H1 (cell line): Measurements from ENCODE around the gene SEC14L5. TPM values are rescaled to one million over a fixed set of nuclear protein-coding genes. Genes with fewer than 3 reads are reported as not detected.

Experiments used
- CTCF ChIA-PET: fragments of 300-600 bp; sonication (Branson Sonifier 250); formaldehyde crosslinking; loops from one replicate; lab custom pipeline; 2021; ENCODE audit not compliant: partially characterized antibody; lab: Charles Lee
- POLR2A ChIA-PET: fragments of 300-600 bp; sonication (Branson Sonifier 250); formaldehyde crosslinking; loops from one replicate; lab custom pipeline; 2021; ENCODE audit warnings: inconsistent platforms; ENCODE audit not compliant: partially characterized antibody; lab: Charles Lee
- DNase-seq, 2 experiments: peaks; one replicate each; pipeline versions ENCODE4 v3.0.0 to v3.0.0-alpha.2; 2010 to 2022; ENCODE audit warnings: low spot score in 2 of 2, low read depth in 1 of 2, mixed read lengths in 1 of 2
- FAIRE-seq: peaks from 2 replicates; lab custom pipeline; 2011; peaks lifted over from hg19 to GRCh38; lab: Jason Lieb, UNC
- H2AFZ ChIP-seq: 2 replicates; pipeline ENCODE4 v1.8.1; 2012; ENCODE audit warnings: low read length, inconsistent platforms
- H2AK5ac ChIP-seq: 2 replicates; pipeline ENCODE4 v1.6.1; 2013; ENCODE audit warnings: low read depth, low read length
- H2BK120ac ChIP-seq: replicated peaks from 2 replicates; pipeline ENCODE3; 2013; ENCODE audit warnings: low read depth, low read length, inconsistent platforms
- H2BK12ac ChIP-seq: 2 replicates; pipeline ENCODE4 v1.6.1; 2013; ENCODE audit warnings: low read depth, low read length
- H2BK15ac ChIP-seq: 2 replicates; pipeline ENCODE4 v1.6.1; 2013; ENCODE audit warnings: low read length
- H2BK20ac ChIP-seq: 2 replicates; pipeline ENCODE4 v1.6.1; 2013; ENCODE audit warnings: low read length
- H2BK5ac ChIP-seq: 2 replicates; pipeline ENCODE4 v1.6.1; 2013; ENCODE audit warnings: low read depth, low read length
- H3K14ac ChIP-seq: 2 replicates; pipeline ENCODE4 v1.6.1; 2013; ENCODE audit warnings: inconsistent platforms; ENCODE audit not compliant: insufficient read length
- H3K18ac ChIP-seq: 2 replicates; pipeline ENCODE4 v1.6.1; 2013; ENCODE audit warnings: low read length; ENCODE audit errors: extremely low read depth
- H3K23ac ChIP-seq: 2 replicates; pipeline ENCODE4 v1.6.1; 2013; ENCODE audit warnings: inconsistent platforms; ENCODE audit not compliant: insufficient read length
- H3K23me2 ChIP-seq: 2 replicates; pipeline ENCODE4 v1.6.1; 2013; ENCODE audit warnings: low read depth, low read length
- H3K27ac ChIP-seq: 2 replicates; pipeline ENCODE4 v1.6.1; 2011; ENCODE audit warnings: low read depth, low read length, inconsistent platforms
- H3K27me3 ChIP-seq, 4 experiments: replicated peaks in 1 of 4; 1 replicate in 1 of 4; 2 replicates in 3 of 4; pipeline versions ENCODE4 v1.6.1 to v1.8.1; 2011 to 2013; ENCODE audit warnings: low read length in 3 of 4, mild to moderate bottlenecking in 3 of 4, inconsistent platforms in 2 of 4, mixed read lengths in 2 of 4, moderate library complexity in 1 of 4; ENCODE audit not compliant: control insufficient read depth in 3 of 4, insufficient read depth in 3 of 4; ENCODE audit errors: extremely low read depth in 1 of 4
- H3K36me3 ChIP-seq, 4 experiments: 2 replicates each; pipeline versions ENCODE4 v1.6.1 to v1.8.1; 2011 to 2013; ENCODE audit warnings: mild to moderate bottlenecking in 4 of 4, low read length in 3 of 4, moderate library complexity in 2 of 4, control low read depth in 1 of 4, inconsistent platforms in 1 of 4; ENCODE audit not compliant: insufficient read depth in 4 of 4, control insufficient read depth in 2 of 4
- H3K4ac ChIP-seq: replicated peaks from 2 replicates; pipeline ENCODE3; 2013; ENCODE audit warnings: low read length, low read depth, mixed read lengths, inconsistent platforms; ENCODE audit not compliant: insufficient read length
- H3K4me1 ChIP-seq, 4 experiments: replicated peaks in 1 of 4; 1 replicate in 1 of 4; 2 replicates in 3 of 4; pipeline versions ENCODE4 v1.6.1 to v1.8.1; 2011 to 2013; ENCODE audit warnings: low read length in 3 of 4, inconsistent platforms in 2 of 4, mixed read lengths in 1 of 4; ENCODE audit not compliant: insufficient read depth in 4 of 4, control insufficient read depth in 3 of 4
- H3K4me2 ChIP-seq, 2 experiments: 2 replicates each; pipeline versions ENCODE4 v1.6.1 to v1.8.1; 2011 to 2013; ENCODE audit warnings: low read depth in 2 of 2, low read length in 2 of 2, control low read depth in 1 of 2, inconsistent platforms in 1 of 2, mild to moderate bottlenecking in 1 of 2; ENCODE audit not compliant: insufficient read depth in 1 of 2
- H3K4me3 ChIP-seq, 4 experiments: fragments of 200-600, 300-600 bp in 1 of 4; sonication (generic), shearing (Covaris generic), sonication (Bioruptor Twin) in 1 of 4; 2 replicates each; pipeline versions ENCODE4 v1.5.1 to v1.8.1; 2011 to 2016; ENCODE audit warnings: low read length in 4 of 4, low read depth in 3 of 4, control low read depth in 2 of 4, inconsistent platforms in 2 of 4, mild to moderate bottlenecking in 2 of 4, mixed read lengths in 1 of 4, moderate library complexity in 1 of 4; ENCODE audit not compliant: insufficient read depth in 2 of 4; ENCODE audit errors: extremely low read depth in 1 of 4
- H3K56ac ChIP-seq: replicated peaks from 2 replicates; pipeline ENCODE3; 2013; ENCODE audit warnings: low read depth, mild to moderate bottlenecking, mixed read lengths, low read length, inconsistent platforms; ENCODE audit not compliant: insufficient read length
- H3K79me1 ChIP-seq: 2 replicates; pipeline ENCODE4 v1.6.1; 2013; ENCODE audit warnings: low read depth, low read length, control low read depth
- H3K79me2 ChIP-seq, 2 experiments: 2 replicates each; pipeline versions ENCODE4 v1.6.1 to v1.8.1; 2012 to 2013; ENCODE audit warnings: low read length in 2 of 2, mild to moderate bottlenecking in 2 of 2, inconsistent platforms in 1 of 2; ENCODE audit not compliant: insufficient read depth in 2 of 2, control insufficient read depth in 1 of 2
- H3K9ac ChIP-seq, 4 experiments: replicated peaks in 1 of 4; 1 replicate in 1 of 4; 2 replicates in 3 of 4; pipeline versions ENCODE4 v1.6.1 to v1.8.1; 2011 to 2013; ENCODE audit warnings: low read depth in 3 of 4, low read length in 3 of 4, control low read depth in 2 of 4, mild to moderate bottlenecking in 2 of 4, moderate library complexity in 2 of 4, inconsistent platforms in 1 of 4; ENCODE audit errors: extremely low read depth in 1 of 4
- H3K9me3 ChIP-seq, 2 experiments: 2 replicates each; pipeline versions ENCODE4 v1.6.1 to v1.8.1; 2012 to 2013; ENCODE audit warnings: mild to moderate bottlenecking in 2 of 2, moderate library complexity in 2 of 2, control low read depth in 1 of 2, inconsistent platforms in 1 of 2, low read depth in 1 of 2, low read length in 1 of 2, mixed read lengths in 1 of 2; ENCODE audit not compliant: insufficient read depth in 2 of 2
- H4K20me1 ChIP-seq, 2 experiments: replicated peaks in 1 of 2; 2 replicates each; pipeline versions ENCODE3 to v1.8.1; 2011 to 2013; ENCODE audit warnings: inconsistent platforms in 2 of 2, low read length in 2 of 2, mild to moderate bottlenecking in 1 of 2; ENCODE audit not compliant: insufficient read depth in 2 of 2, control insufficient read depth in 1 of 2
- H4K5ac ChIP-seq: 2 replicates; pipeline ENCODE4 v1.6.1; 2013; ENCODE audit warnings: low read length, low read depth, mixed read lengths, inconsistent platforms; ENCODE audit not compliant: insufficient read length
- H4K8ac ChIP-seq: 2 replicates; pipeline ENCODE4 v1.8.0; 2013; ENCODE audit warnings: mild to moderate bottlenecking, moderate library complexity, low read length, inconsistent platforms; ENCODE audit not compliant: insufficient read depth; ENCODE audit errors: extremely low read depth
- H4K91ac ChIP-seq: replicated peaks from 2 replicates; pipeline ENCODE3; 2013; ENCODE audit warnings: low read length, mixed read lengths, inconsistent platforms; ENCODE audit not compliant: insufficient read length
- CBX5 ChIP-seq: fragments of 300-800, 300-1000 bp; sonication (generic); IDR thresholded peaks from 2 replicates; pipeline ENCODE4 v1.7.1; 2016; ENCODE audit warnings: antibody characterized with exemption, low read length, low read depth
- CEBPB ChIP-seq: IDR thresholded peaks from 2 replicates; pipeline ENCODE4 v1.6.1; 2012; ENCODE audit warnings: low read depth, low read length
- FOSL1 ChIP-seq: IDR thresholded peaks from 2 replicates; pipeline ENCODE4 v1.6.1; 2011; ENCODE audit warnings: mild to moderate bottlenecking, low read depth, low read length, moderate library complexity; ENCODE audit not compliant: insufficient read depth
- KDM4A ChIP-seq: IDR thresholded peaks from one replicate; pipeline ENCODE4 v1.7.1; 2012; ENCODE audit warnings: low read depth, mild to moderate bottlenecking, moderate library complexity, low read length, inconsistent platforms; ENCODE audit not compliant: severe bottlenecking
- NRF1 ChIP-seq: IDR thresholded peaks from 2 replicates; pipeline ENCODE4 v1.6.1; 2011; ENCODE audit warnings: mild to moderate bottlenecking, low read depth, low read length, improper control_type of control experiment
- RAD21 ChIP-seq, 2 experiments: IDR thresholded peaks in 1 of 2; conservative IDR thresholded peaks in 1 of 2; 2 replicates each; pipeline ENCODE4 v1.6.1; 2011; ENCODE audit warnings: low read depth in 2 of 2, low read length in 2 of 2, improper control_type of control experiment in 1 of 2, inconsistent platforms in 1 of 2, mild to moderate bottlenecking in 1 of 2, moderate library complexity in 1 of 2
- RNF2 ChIP-seq: fragments of 200-900, 300-1000 bp; sonication (generic); IDR thresholded peaks from 2 replicates; pipeline ENCODE4 v1.7.1; 2016; ENCODE audit warnings: borderline replicate concordance, low read depth, mild to moderate bottlenecking, antibody characterized with exemption, low read length; ENCODE audit not compliant: poor library complexity, severe bottlenecking; ENCODE audit errors: missing control alignments
- SAP30 ChIP-seq: fragments of 300-600 bp; sonication (generic); IDR thresholded peaks from 2 replicates; pipeline ENCODE4 v1.7.1; 2012; ENCODE audit warnings: low read length, moderate library complexity, mild to moderate bottlenecking, inconsistent platforms; ENCODE audit not compliant: insufficient read depth, insufficient replicate concordance
- TBP ChIP-seq: IDR thresholded peaks from 2 replicates; pipeline ENCODE4 v1.6.1; 2011; ENCODE audit warnings: low read depth, low read length, improper control_type of control experiment
- ZNF274 ChIP-seq: IDR thresholded peaks from 2 replicates; pipeline ENCODE4 v1.7.0; 2012; ENCODE audit warnings: low read length, borderline replicate concordance; ENCODE audit errors: extremely low read depth
- WGBS, 2 experiments: shearing (Covaris generic) in 1 of 2; methylation state at CpG; one replicate each; pipeline versions ENCODE4 v1.1.6 to v1.1.7; 2013 to 2015; ENCODE audit warnings: low lambda C conversion rate in 2 of 2, mixed read lengths in 2 of 2, inconsistent platforms in 1 of 2, low coverage in 1 of 2, missing lambda C conversion rate in 1 of 2; ENCODE audit not compliant: insufficient replicate concordance in 2 of 2, insufficient coverage in 1 of 2, insufficient read length in 1 of 2; ENCODE audit errors: extremely low coverage in 1 of 2, missing lambda C conversion rate in 1 of 2; 5-methylcytosine and 5-hydroxymethylcytosine counted together
- polyA plus RNA-seq, 7 experiments: library from polyadenylated mRNA; depleted of rRNA in 3 of 7; stranded (reverse) in 5 of 7; unstranded in 2 of 7; fragments of >200 nt in 5 of 7; fragments of 200-250 nt in 2 of 7; gene quantifications; 1 replicate in 5 of 7; 2 replicates in 1 of 7; 4 replicates in 1 of 7; pipeline versions ENCODE4 v1.2.1 to v1.2.3, GENCODE V29; 2011 to 2013; ENCODE audit warnings: missing spikeins in 2 of 7, mixed read lengths in 2 of 7
- total RNA-seq: library from RNA; stranded (reverse); fragmentation: NEBNext Ultra II Directional; extraction: Animal tissue kit (Norgen Biotek cat#: 25700); gene quantifications from 2 replicates; pipeline ENCODE4 v1.2.1, GENCODE V29; 2021
- TF ChIP-seq, protein P1 (sequence below): IDR thresholded peaks from 2 replicates; pipeline ENCODE4 v1.6.1; 2012; ENCODE audit warnings: inconsistent platforms

SEC14L5 gene
- total and polyA plus RNA-seq, 2 of the 8 experiments (the other 6 are each of a cell fraction or from before 2014, with no cell fraction given): 1.9 to 3.0 TPM

DNA sequence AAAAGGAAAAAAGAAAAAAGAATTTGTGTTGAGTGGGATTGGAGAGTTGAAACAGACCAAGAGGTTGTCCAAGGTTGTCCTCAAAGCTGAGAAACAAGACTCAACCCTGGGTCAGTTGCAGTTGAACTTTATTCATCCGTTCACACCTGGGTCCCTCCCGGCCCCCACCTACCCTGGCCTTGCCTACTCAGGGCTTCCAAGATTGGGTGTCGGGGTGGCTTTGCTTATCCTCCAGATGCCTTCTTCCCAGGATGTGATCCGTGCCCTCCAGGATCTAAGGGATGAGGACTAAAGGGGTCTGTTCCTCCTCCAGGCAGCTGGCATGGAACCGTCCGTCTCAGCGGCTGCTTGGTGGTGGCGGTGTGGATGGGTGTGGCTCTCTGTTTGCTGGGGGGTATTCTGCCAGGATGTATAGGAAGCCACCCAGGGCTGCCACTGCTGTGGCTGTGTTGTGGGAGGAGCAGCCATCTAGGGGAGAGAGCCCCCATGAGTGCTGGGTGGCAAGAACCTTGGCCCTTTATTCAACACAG lies 85.9 kb downstream of the SEC14L5 start:
- TF ChIP-seq, protein P1, sequence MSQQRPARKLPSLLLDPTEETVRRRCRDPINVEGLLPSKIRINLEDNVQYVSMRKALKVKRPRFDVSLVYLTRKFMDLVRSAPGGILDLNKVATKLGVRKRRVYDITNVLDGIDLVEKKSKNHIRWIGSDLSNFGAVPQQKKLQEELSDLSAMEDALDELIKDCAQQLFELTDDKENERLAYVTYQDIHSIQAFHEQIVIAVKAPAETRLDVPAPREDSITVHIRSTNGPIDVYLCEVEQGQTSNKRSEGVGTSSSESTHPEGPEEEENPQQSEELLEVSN: no peak
- no peak for TF ChIP-seq RNF2
- TF ChIP-seq ZNF274: no peak
- no peak for TF ChIP-seq FOSL1
- no peak for TF ChIP-seq KDM4A
- TF ChIP-seq NRF1: no peak
- TF ChIP-seq CEBPB: no peak
- no peak for TF ChIP-seq SAP30
- no peak for TF ChIP-seq CBX5
- no peak for TF ChIP-seq TBP
- TF ChIP-seq RAD21 (IDR thresholded peaks at IDR 0.05 in 1 of 2, conservative IDR thresholded peaks at IDR 0.05 in 1 of 2; ENCODE audit: low read depth in 2 of 2, low read length in 2 of 2): no peak
- Histone ChIP-seq H3K27ac (no peak overlapping the region), H4K5ac (no peak overlapping the region), H2BK15ac (no peak overlapping the region), H3K36me3 (no peaks in the 10 kb centered on the region), H2AFZ (no peak overlapping the region), H3K56ac (no peak overlapping the region), H3K23ac (no peak overlapping the region), H3K79me1 (no peaks in the 10 kb centered on the region), H2BK120ac (no peak overlapping the region), H3K9me3 (no peaks in the 10 kb centered on the region), H3K4me1 (no peaks in the 10 kb centered on the region; a peak in 1 of 7 replicates), H2BK5ac (no peak overlapping the region), H2BK20ac (no peak overlapping the region), H3K23me2 (no peaks in the 10 kb centered on the region), H3K4ac (no peak overlapping the region), H3K79me2 (no peaks in the 10 kb centered on the region), H3K27me3 (no peaks in the 10 kb centered on the region), H3K4me3 (no peak overlapping the region), H3K14ac (no peak overlapping the region), H2AK5ac (no peak overlapping the region), H2BK12ac (no peak overlapping the region), H4K20me1 (no peaks in the 10 kb centered on the region), H4K8ac (no peak overlapping the region), H3K18ac (no peak overlapping the region), H4K91ac (no peak overlapping the region), H3K4me2 (no peak overlapping the region), H3K9ac (no peak overlapping the region)
- ChIA-PET POLR2A (no interaction called here), CTCF (interaction anchor here (0.8 to 28.8 kb wide), 3 partner anchors 12 to 38 kb away, joined by 3 to 625 read pairs (median 111); partner anchors contain the start of gene ALG1)
- no peak for FAIRE-seq
- DNase-seq: no peak
- WGBS, 2 experiments: 86% methylated on average over 8 of the region's 8 CpGs; no CpG with 5 or more reads in 1 of the 2 experiments
